H9 (cell line): ENCODE data around the gene MYDGF. TPM values are rescaled to one million over a fixed set of nuclear protein-coding genes. Genes with fewer than 3 reads are reported as not detected.

Experiments used
- DNase-seq: peaks from one replicate; pipeline ENCODE4 v3.0.0-alpha.2; 2017
- H2AFZ ChIP-seq: one replicate; pipeline ENCODE4 v1.6.1; 2013; ENCODE audit warnings: mild to moderate bottlenecking, low read length, control low read depth, moderate library complexity
- H2AK5ac ChIP-seq: 2 replicates; pipeline ENCODE4 v1.6.1; 2013; ENCODE audit warnings: low read length, control low read depth, mixed read lengths; ENCODE audit not compliant: insufficient read length
- H2BK120ac ChIP-seq: one replicate; pipeline ENCODE4 v1.6.1; 2013; ENCODE audit warnings: low read depth, mild to moderate bottlenecking, low read length, control low read depth, inconsistent platforms; ENCODE audit not compliant: poor library complexity, severe bottlenecking
- H2BK12ac ChIP-seq: 2 replicates; pipeline ENCODE4 v1.6.1; 2013; ENCODE audit warnings: low read length, control low read depth, mixed read lengths, low read depth; ENCODE audit not compliant: insufficient read length
- H2BK15ac ChIP-seq: 2 replicates; pipeline ENCODE4 v1.6.1; 2013; ENCODE audit warnings: low read depth, low read length, control low read depth
- H2BK20ac ChIP-seq: one replicate; pipeline ENCODE4 v1.6.1; 2013; ENCODE audit warnings: low read depth, mild to moderate bottlenecking, low read length, control low read depth, inconsistent platforms; ENCODE audit not compliant: poor library complexity, severe bottlenecking
- H2BK5ac ChIP-seq: 2 replicates; pipeline ENCODE4 v1.6.1; 2013; ENCODE audit warnings: low read length, control low read depth, mixed read lengths; ENCODE audit not compliant: insufficient read length
- H3K14ac ChIP-seq: 2 replicates; pipeline ENCODE4 v1.6.1; 2013; ENCODE audit warnings: low read length, control low read depth; ENCODE audit not compliant: insufficient read depth
- H3K18ac ChIP-seq: 2 replicates; pipeline ENCODE4 v1.6.1; 2013; ENCODE audit warnings: low read depth, mild to moderate bottlenecking, mixed read lengths, low read length, control low read depth; ENCODE audit not compliant: insufficient read length
- H3K23ac ChIP-seq: 2 replicates; pipeline ENCODE4 v1.6.1; 2013; ENCODE audit warnings: low read length, control low read depth, mixed read lengths, low read depth; ENCODE audit not compliant: insufficient read length
- H3K23me2 ChIP-seq: 2 replicates; pipeline ENCODE4 v1.6.1; 2013; ENCODE audit warnings: low read depth, mild to moderate bottlenecking, mixed read lengths, low read length, control low read depth; ENCODE audit not compliant: insufficient read length, poor library complexity, severe bottlenecking
- H3K27ac ChIP-seq: 2 replicates; pipeline ENCODE4 v1.5.1; 2013; ENCODE audit warnings: low read length, control low read depth, mixed read lengths, low read depth; ENCODE audit not compliant: insufficient read length
- H3K27me3 ChIP-seq: 2 replicates; pipeline ENCODE4 v1.6.1; 2013; ENCODE audit warnings: low read length, control low read depth, inconsistent platforms; ENCODE audit not compliant: insufficient read depth
- H3K4ac ChIP-seq: 2 replicates; pipeline ENCODE4 v1.6.1; 2013; ENCODE audit warnings: low read depth, mild to moderate bottlenecking, control low read depth, inconsistent platforms, low read length, moderate library complexity
- H3K4me1 ChIP-seq: 2 replicates; pipeline ENCODE4 v1.6.1; 2013; ENCODE audit warnings: low read length, control low read depth, inconsistent platforms; ENCODE audit not compliant: insufficient read depth
- H3K4me2 ChIP-seq: 2 replicates; pipeline ENCODE4 v1.6.1; 2013; ENCODE audit warnings: low read length, control low read depth, mixed read lengths; ENCODE audit not compliant: insufficient read length, insufficient read depth
- H3K56ac ChIP-seq: 2 replicates; pipeline ENCODE4 v1.6.1; 2013; ENCODE audit warnings: low read depth, mild to moderate bottlenecking, mixed read lengths, low read length, control low read depth; ENCODE audit not compliant: insufficient read length
- H3K79me1 ChIP-seq: 2 replicates; pipeline ENCODE4 v1.6.1; 2013; ENCODE audit warnings: low read depth, mild to moderate bottlenecking, moderate library complexity, low read length, control low read depth, inconsistent platforms; ENCODE audit not compliant: insufficient read depth, poor library complexity, severe bottlenecking
- H3K79me2 ChIP-seq: 2 replicates; pipeline ENCODE4 v1.6.1; 2013; ENCODE audit warnings: low read length, control low read depth, inconsistent platforms; ENCODE audit not compliant: insufficient read depth
- H3K9ac ChIP-seq: 2 replicates; pipeline ENCODE4 v1.6.1; 2013; ENCODE audit warnings: low read length, control low read depth, mixed read lengths; ENCODE audit not compliant: insufficient read length; ENCODE audit errors: extremely low read depth
- H3K9me3 ChIP-seq: one replicate; pipeline ENCODE4 v1.6.1; 2013; ENCODE audit warnings: low read depth, low read length, inconsistent platforms; ENCODE audit not compliant: control insufficient read depth
- H3T11ph ChIP-seq: one replicate; pipeline ENCODE4 v1.6.1; 2013; ENCODE audit warnings: mild to moderate bottlenecking, low read length, control low read depth, inconsistent platforms
- H4K20me1 ChIP-seq: one replicate; pipeline ENCODE4 v1.6.1; 2013; ENCODE audit not compliant: control insufficient read depth, insufficient read length, insufficient read depth
- H4K5ac ChIP-seq: 2 replicates; pipeline ENCODE4 v1.6.1; 2013; ENCODE audit warnings: low read depth, mild to moderate bottlenecking, mixed read lengths, low read length, control low read depth; ENCODE audit not compliant: insufficient read length
- H4K8ac ChIP-seq: replicated peaks from 2 replicates; pipeline ENCODE4 v1.6.1; 2013; ENCODE audit warnings: low read length, control low read depth, mixed read lengths, low read depth; ENCODE audit not compliant: insufficient read length
- H4K91ac ChIP-seq: 2 replicates; pipeline ENCODE4 v1.6.1; 2013; ENCODE audit warnings: low read depth, mild to moderate bottlenecking, moderate library complexity, mixed read lengths, low read length, control low read depth; ENCODE audit not compliant: insufficient read length
- H3K27ac Mint-ChIP-seq, 3 experiments: 2 replicates in 2 of 3; 3 replicates in 1 of 3; pipeline ENCODE4 v1.8.0; 2020 to 2021; ENCODE audit warnings: mixed read lengths in 3 of 3, mild to moderate bottlenecking in 1 of 3, moderate library complexity in 1 of 3
- H3K27me3 Mint-ChIP-seq: 2 replicates; pipeline ENCODE4 v1.8.0; 2021; ENCODE audit warnings: low read depth, mild to moderate bottlenecking, moderate library complexity, mixed read lengths
- H3K36me3 Mint-ChIP-seq, 3 experiments: 2 replicates in 2 of 3; 3 replicates in 1 of 3; pipeline ENCODE4 v1.8.0; 2020 to 2021; ENCODE audit warnings: low read depth in 3 of 3, mixed read lengths in 3 of 3; ENCODE audit not compliant: insufficient read depth in 1 of 3
- H3K4me1 Mint-ChIP-seq, 2 experiments: 2 replicates each; pipeline ENCODE4 v1.8.0; 2020; ENCODE audit warnings: mixed read lengths in 2 of 2
- H3K4me3 Mint-ChIP-seq, 2 experiments: 2 replicates in 1 of 2; 3 replicates in 1 of 2; pipeline ENCODE4 v1.8.0; 2020 to 2021; ENCODE audit warnings: mild to moderate bottlenecking in 2 of 2, mixed read lengths in 2 of 2, moderate library complexity in 1 of 2
- H3K9me3 Mint-ChIP-seq, 2 experiments: 2 replicates in 1 of 2; 3 replicates in 1 of 2; pipeline ENCODE4 v1.8.0; 2020; ENCODE audit warnings: mild to moderate bottlenecking in 2 of 2, mixed read lengths in 2 of 2, moderate library complexity in 1 of 2
- WGBS: extraction: QIAGEN DNeasy Blood & Tissue Kit; methylation state at CpG from one replicate; pipeline ENCODE4 v1.1.7; 2013; ENCODE audit warnings: missing lambda C conversion rate, low lambda C conversion rate, mixed read lengths; ENCODE audit not compliant: insufficient read length; ENCODE audit errors: extremely low coverage; 5-methylcytosine and 5-hydroxymethylcytosine counted together
- total RNA-seq: library from RNA; stranded (reverse); gene quantifications from 2 replicates; pipeline ENCODE4 v1.2.1, GENCODE V29; 2021
- TF ChIP-seq, protein P1 (sequence below): fragments of 200-600 bp; sonication (generic); conservative IDR thresholded peaks from 3 replicates; pipeline ENCODE4 v1.8.0; 2021; ENCODE audit warnings: antibody characterized with exemption, mild to moderate bottlenecking

Gene MYDGF
- total RNA-seq, 1 experiment from 2014 or later, result 43.4 TPM

DNA sequence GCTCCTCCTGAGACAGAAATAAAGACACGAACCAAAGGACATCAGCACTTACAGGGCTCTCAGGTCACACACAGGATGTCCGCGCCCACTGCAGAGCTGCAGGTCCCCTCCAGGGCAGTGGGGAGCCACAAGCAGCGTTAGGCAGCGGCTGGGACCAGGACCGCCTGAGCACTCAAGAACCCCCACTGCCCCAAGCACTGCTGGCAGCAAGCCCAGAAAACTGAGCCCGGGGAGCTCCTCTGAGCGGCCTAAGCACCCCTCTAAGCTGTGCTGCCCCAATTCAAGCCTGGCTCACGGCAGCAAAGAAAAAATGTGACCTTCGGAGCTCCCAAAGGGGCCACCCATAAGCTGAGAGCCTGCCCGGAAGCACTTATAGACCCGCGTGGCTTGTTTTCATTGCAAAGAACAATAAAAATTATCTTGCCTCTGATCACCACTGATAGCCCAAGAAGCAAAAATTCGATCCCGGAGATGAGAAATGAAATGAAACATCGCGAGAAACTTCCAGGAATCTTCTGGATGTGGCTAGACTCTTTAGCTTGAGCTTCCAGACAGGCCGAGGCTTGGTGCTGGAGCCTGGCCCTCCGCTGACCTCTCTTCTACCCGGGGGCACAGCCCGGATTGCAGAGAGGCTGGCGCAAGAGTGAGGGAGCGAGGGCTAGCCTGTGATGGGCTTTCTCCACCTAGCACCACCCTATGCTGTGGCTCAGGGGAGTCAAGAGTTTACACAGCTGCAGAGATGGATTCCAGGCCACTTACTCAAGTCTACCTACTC is 47.2 kb upstream of the MYDGF start:
- H3K27me3 ChIP-seq, result no peaks in the 10 kb centered on the region
- no peak overlapping the region for H3K4ac ChIP-seq
- no peak overlapping the region for H2BK20ac ChIP-seq
- H3K27me3 Mint-ChIP-seq, result no peaks in the 10 kb centered on the region
- H3K79me2 ChIP-seq, result peaks cover 1% of the 10 kb centered on the region; the same call in 1 of the 2 replicates
- peaks cover 3% of the 10 kb centered on the region for H3K79me1 ChIP-seq
- peaks cover under 1% of the 10 kb centered on the region for H3K23me2 ChIP-seq
- no peak overlapping the region for H4K91ac ChIP-seq
- no peak overlapping the region for H3K9ac ChIP-seq
- no peak overlapping the region for H2BK12ac ChIP-seq
- no peak overlapping the region for H3K27ac ChIP-seq
- H2BK15ac ChIP-seq, result no peak overlapping the region
- H3K27ac Mint-ChIP-seq, result no peak overlapping the region
- no peak overlapping the region for H2AK5ac ChIP-seq
- DNase-seq, result no peak
- no peak overlapping the region for H3K23ac ChIP-seq
- TF ChIP-seq, protein P1, sequence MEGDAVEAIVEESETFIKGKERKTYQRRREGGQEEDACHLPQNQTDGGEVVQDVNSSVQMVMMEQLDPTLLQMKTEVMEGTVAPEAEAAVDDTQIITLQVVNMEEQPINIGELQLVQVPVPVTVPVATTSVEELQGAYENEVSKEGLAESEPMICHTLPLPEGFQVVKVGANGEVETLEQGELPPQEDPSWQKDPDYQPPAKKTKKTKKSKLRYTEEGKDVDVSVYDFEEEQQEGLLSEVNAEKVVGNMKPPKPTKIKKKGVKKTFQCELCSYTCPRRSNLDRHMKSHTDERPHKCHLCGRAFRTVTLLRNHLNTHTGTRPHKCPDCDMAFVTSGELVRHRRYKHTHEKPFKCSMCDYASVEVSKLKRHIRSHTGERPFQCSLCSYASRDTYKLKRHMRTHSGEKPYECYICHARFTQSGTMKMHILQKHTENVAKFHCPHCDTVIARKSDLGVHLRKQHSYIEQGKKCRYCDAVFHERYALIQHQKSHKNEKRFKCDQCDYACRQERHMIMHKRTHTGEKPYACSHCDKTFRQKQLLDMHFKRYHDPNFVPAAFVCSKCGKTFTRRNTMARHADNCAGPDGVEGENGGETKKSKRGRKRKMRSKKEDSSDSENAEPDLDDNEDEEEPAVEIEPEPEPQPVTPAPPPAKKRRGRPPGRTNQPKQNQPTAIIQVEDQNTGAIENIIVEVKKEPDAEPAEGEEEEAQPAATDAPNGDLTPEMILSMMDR, result no peak
- H3K36me3 Mint-ChIP-seq, result peaks cover 18 to 75% (median 63%) of the 10 kb centered on the region in 3 experiments
- no CpG with 5 or more reads among the region's 23 CpGs for WGBS
- no peak overlapping the region for H3K18ac ChIP-seq
- H2AFZ ChIP-seq, result no peak overlapping the region
- H4K20me1 ChIP-seq, result peaks cover 6% of the 10 kb centered on the region
- no peak overlapping the region; a peak in 1 of 5 replicates for H3K4me3 Mint-ChIP-seq
- no peak overlapping the region for H2BK120ac ChIP-seq
- H4K8ac ChIP-seq, result no peak overlapping the region
- H4K5ac ChIP-seq, result no peak overlapping the region
- no peaks in the 10 kb centered on the region for H3K4me1 ChIP-seq
- peaks cover 2 to 5% of the 10 kb centered on the region in 2 experiments; a peak in 2 of 4 replicates for H3K4me1 Mint-ChIP-seq
- H2BK5ac ChIP-seq, result no peak overlapping the region
- no peak overlapping the region for H3T11ph ChIP-seq
- no peaks in the 10 kb centered on the region for H3K9me3 ChIP-seq
- no peak overlapping the region for H3K56ac ChIP-seq
- H3K4me2 ChIP-seq, result no peak overlapping the region
- no peak overlapping the region for H3K14ac ChIP-seq
- H3K9me3 Mint-ChIP-seq, result no peaks in the 10 kb centered on the region
